T-cell (primary cell): ENCODE results near the gene TUBA3C. TPM values are rescaled to one million over a fixed set of nuclear protein-coding genes. Genes with fewer than 3 reads are reported as not detected.

Source experiments
- ATAC-seq, 4 experiments: fragments of 200-7000 bp in 3 of 4; fragments of 150-1000 bp in 1 of 4; cut with Tn5 transposase; replicated peaks in 1 of 4; 1 replicate in 3 of 4; 2 replicates in 1 of 4; pipeline ENCODE4 v1.10.0; 2021; ENCODE audit warnings: moderate library complexity in 3 of 4, mild to moderate bottlenecking in 2 of 4, moderate number of reproducible peaks in 1 of 4
- CTCF ChIA-PET, 2 donors: fragments of 300-600 bp; sonication (Branson Sonifier 250); formaldehyde crosslinking; loops; one replicate each; lab custom pipeline; 2022; ENCODE audit warnings: antibody characterized with exemption in 2 of 2; lab: Charles Lee
- POLR2A ChIA-PET, 2 donors: fragments of 300-600 bp; sonication (Branson Sonifier 250); formaldehyde crosslinking; loops; one replicate each; lab custom pipeline; 2022; ENCODE audit warnings: antibody characterized with exemption in 2 of 2; lab: Charles Lee
- DNase-seq, 35 experiments: peaks; one replicate each; pipeline versions ENCODE4 v3.0.0 to v3.0.0-alpha.2; 2013 to 2023
- H3K27ac ChIP-seq: one replicate; pipeline ENCODE4 v1.5.1; 2013; ENCODE audit warnings: low read length
- H3K27me3 ChIP-seq, 2 experiments: replicated peaks in 1 of 2; 1 replicate in 1 of 2; 2 replicates in 1 of 2; pipeline versions ENCODE4 v1.6.1 to v1.7.0; 2013; ENCODE audit warnings: low read length in 1 of 2, mixed read lengths in 1 of 2; ENCODE audit not compliant: control insufficient read depth in 2 of 2, insufficient read depth in 2 of 2; ENCODE audit errors: extremely low read depth in 1 of 2
- H3K36me3 ChIP-seq, 2 donors: 1 replicate in 1 of 2; 2 replicates in 1 of 2; pipeline versions ENCODE4 v1.6.1 to v1.7.0; 2013; ENCODE audit warnings: low read length in 1 of 2; ENCODE audit not compliant: control insufficient read depth in 2 of 2, insufficient read depth in 1 of 2; ENCODE audit errors: extremely low read depth in 1 of 2
- H3K4me1 ChIP-seq, 2 experiments: 1 replicate in 1 of 2; 2 replicates in 1 of 2; pipeline versions ENCODE4 v1.6.1 to v1.7.0; 2013; ENCODE audit warnings: low read length in 2 of 2, mixed read lengths in 1 of 2; ENCODE audit not compliant: insufficient read depth in 2 of 2, control insufficient read depth in 1 of 2; ENCODE audit errors: extremely low read depth in 1 of 2
- H3K4me3 ChIP-seq, 2 donors: 1 replicate in 1 of 2; 2 replicates in 1 of 2; pipeline versions ENCODE4 v1.5.1 to v1.7.0; 2013; ENCODE audit warnings: mild to moderate bottlenecking in 2 of 2, low read length in 1 of 2, moderate library complexity in 1 of 2; ENCODE audit not compliant: control insufficient read depth in 1 of 2; ENCODE audit errors: extremely low read depth in 1 of 2
- H3K9me3 ChIP-seq: 2 replicates; pipeline ENCODE4 v1.7.0; 2013
- H3K27ac Mint-ChIP-seq, 2 donors: one replicate each; pipeline ENCODE4 v1.8.0; 2020 to 2021; ENCODE audit warnings: mild to moderate bottlenecking in 2 of 2, mixed read lengths in 2 of 2
- H3K27me3 Mint-ChIP-seq, 2 donors: one replicate each; pipeline ENCODE4 v1.8.0; 2021 to 2022; ENCODE audit warnings: mixed read lengths in 2 of 2
- H3K36me3 Mint-ChIP-seq: one replicate; pipeline ENCODE4 v1.8.0; 2021; ENCODE audit warnings: mixed read lengths
- H3K4me1 Mint-ChIP-seq, 3 donors: one replicate each; pipeline ENCODE4 v1.8.0; 2020 to 2022; ENCODE audit warnings: mixed read lengths in 3 of 3, mild to moderate bottlenecking in 1 of 3
- H3K4me3 Mint-ChIP-seq, 3 donors: one replicate each; pipeline ENCODE4 v1.8.0; 2020 to 2022; ENCODE audit warnings: mild to moderate bottlenecking in 3 of 3, mixed read lengths in 3 of 3, moderate library complexity in 3 of 3
- H3K9me3 Mint-ChIP-seq, 3 donors: one replicate each; pipeline ENCODE4 v1.8.0; 2020 to 2022; ENCODE audit warnings: mixed read lengths in 3 of 3
- WGBS: methylation state at CpG from one replicate; pipeline ENCODE4 v1.1.5; 2013; ENCODE audit warnings: missing lambda C conversion rate; ENCODE audit not compliant: insufficient coverage; 5-methylcytosine and 5-hydroxymethylcytosine counted together
- total RNA-seq, 35 experiments: library from RNA in 6 of 35; stranded (reverse) in 6 of 35; fragments of 120-200 nt in 1 of 35; gene quantifications; one replicate each; pipeline versions ENCODE4 v1.2.1 to v1.2.4 and lab custom pipeline; 2013 to 2026

Gene TUBA3C
- total RNA-seq, 5 donors from 2014 or later (not counting 1 experiment from before 2014, with no cell fraction given), result not detected

GRCh38 chr13:19185086-19185864, 3.7 kb upstream of the TUBA3C start:
- Histone ChIP-seq H3K9me3 (no peaks in the 10 kb centered on the region), H3K27me3 (no peaks in the 10 kb centered on the region), H3K36me3 (no peaks in the 10 kb centered on the region), H3K4me3 (no peak overlapping the region), H3K4me1 (no peaks in the 10 kb centered on the region), H3K27ac (no peak overlapping the region)
- peaks cover 7 to 11% of the 10 kb centered on the region in 2 donors for H3K27me3 Mint-ChIP-seq
- DNase-seq (no peak), ATAC-seq (no peak)
- no peak overlapping the region for H3K4me3 Mint-ChIP-seq
- no peaks in the 10 kb centered on the region for H3K36me3 Mint-ChIP-seq
- H3K4me1 Mint-ChIP-seq, result no peaks in the 10 kb centered on the region
- H3K27ac Mint-ChIP-seq, result no peak overlapping the region
- no peaks in the 10 kb centered on the region for H3K9me3 Mint-ChIP-seq
- CTCF ChIA-PET, result no interaction called here
- POLR2A ChIA-PET, result no interaction called here
- 86% methylated on average over 6 of the region's 8 CpGs for WGBS

- H3K9me3 ChIP-seq, result no peaks in the 10 kb centered on the region
- ChIA-PET CTCF (no interaction called here), POLR2A (no interaction called here)
- H3K36me3 ChIP-seq, result no peaks in the 10 kb centered on the region
- no peaks in the 10 kb centered on the region for H3K9me3 Mint-ChIP-seq
- no peak overlapping the region for H3K27ac Mint-ChIP-seq
- H3K4me1 ChIP-seq, result no peaks in the 10 kb centered on the region
- no peak overlapping the region for H3K4me3 Mint-ChIP-seq
- H3K36me3 Mint-ChIP-seq, result no peaks in the 10 kb centered on the region
- no peak overlapping the region for H3K4me3 ChIP-seq
- no peaks in the 10 kb centered on the region for H3K27me3 ChIP-seq
- H3K27ac ChIP-seq, result no peak overlapping the region
- peaks cover 4 to 11% of the 10 kb centered on the region in 2 donors for H3K27me3 Mint-ChIP-seq
- no peaks in the 10 kb centered on the region for H3K4me1 Mint-ChIP-seq
- ATAC-seq, result no peak
- 100% methylated on average over 1 of the region's 5 CpGs for whole genome bisulfite sequencing
- no peak for DNase-seq
Measured at GRCh38 chr13:19184176-19184575, 2.6 kb upstream of the TUBA3C start.

GRCh38 chr13:19183676-19184075, 2.1 kb upstream of the TUBA3C start:
- no peak overlapping the region for H3K27ac Mint-ChIP-seq
- no CpG with 5 or more reads among the region's 3 CpGs for WGBS
- ChIA-PET CTCF (no interaction called here), POLR2A (no interaction called here)
- H3K9me3 Mint-ChIP-seq, result no peaks in the 10 kb centered on the region
- no peaks in the 10 kb centered on the region for H3K36me3 Mint-ChIP-seq
- no peaks in the 10 kb centered on the region for H3K4me1 Mint-ChIP-seq
- peaks cover 4 to 11% of the 10 kb centered on the region in 2 donors for H3K27me3 Mint-ChIP-seq
- Histone ChIP-seq H3K27ac (no peak overlapping the region), H3K9me3 (no peaks in the 10 kb centered on the region), H3K27me3 (no peaks in the 10 kb centered on the region), H3K4me3 (no peak overlapping the region), H3K4me1 (no peaks in the 10 kb centered on the region), H3K36me3 (no peaks in the 10 kb centered on the region)
- no peak overlapping the region for H3K4me3 Mint-ChIP-seq
- DNase-seq, result no peak
- ATAC-seq, result no peak

- H3K27ac Mint-ChIP-seq, result no peak overlapping the region
- H3K9me3 ChIP-seq, result no peaks in the 10 kb centered on the region
- no peaks in the 10 kb centered on the region for H3K36me3 ChIP-seq
- 93% methylated on average over 7 of the region's 16 CpGs for WGBS
- ChIA-PET POLR2A (no interaction called here), CTCF (no interaction called here)
- peaks cover 4 to 8% of the 10 kb centered on the region in 2 donors for H3K27me3 Mint-ChIP-seq
- no peaks in the 10 kb centered on the region for H3K27me3 ChIP-seq
- no peaks in the 10 kb centered on the region for H3K36me3 Mint-ChIP-seq
- no peak for DNase-seq
- ATAC-seq, result no peak
- no peak overlapping the region for H3K27ac ChIP-seq
- H3K4me1 ChIP-seq, result no peaks in the 10 kb centered on the region
- H3K9me3 Mint-ChIP-seq, result peaks cover 0 to 3% (median 2%) of the 10 kb centered on the region in 3 donors
- no peak overlapping the region for H3K4me3 Mint-ChIP-seq
- H3K4me1 Mint-ChIP-seq, result no peaks in the 10 kb centered on the region
- H3K4me3 ChIP-seq, result no peak overlapping the region
Measured at GRCh38 chr13:19182536-19182935, 912 bp upstream of the TUBA3C start.

- Histone ChIP-seq H3K27me3 (no peaks in the 10 kb centered on the region), H3K4me1 (no peaks in the 10 kb centered on the region), H3K9me3 (no peaks in the 10 kb centered on the region), H3K36me3 (no peaks in the 10 kb centered on the region), H3K27ac (no peak overlapping the region), H3K4me3 (no peak overlapping the region)
- peaks cover 0 to 3% (median 2%) of the 10 kb centered on the region in 3 donors for H3K9me3 Mint-ChIP-seq
- no peaks in the 10 kb centered on the region for H3K4me1 Mint-ChIP-seq
- no peak overlapping the region for H3K27ac Mint-ChIP-seq
- no peaks in the 10 kb centered on the region for H3K27me3 Mint-ChIP-seq
- POLR2A ChIA-PET, result no interaction called here
- CTCF ChIA-PET, result no interaction called here
- H3K36me3 Mint-ChIP-seq, result no peaks in the 10 kb centered on the region
- no peak overlapping the region for H3K4me3 Mint-ChIP-seq
- no peak for ATAC-seq
- DNase-seq, result no peak
- WGBS, result 92% methylated on average over 16 of the region's 24 CpGs
Measured at GRCh38 chr13:19181021-19181620, 503 bp downstream of the TUBA3C start.

- 81% methylated on average over 3 of the region's 7 CpGs for WGBS
- no peaks in the 10 kb centered on the region for H3K27me3 ChIP-seq
- POLR2A ChIA-PET, result no interaction called here
Measured at GRCh38 chr13:19179916-19180315, 1.7 kb downstream of the TUBA3C start.

More at GRCh38 chr13:19179916-19180315, 1.7 kb downstream of the TUBA3C start:
- no peaks in the 10 kb centered on the region for H3K4me1 Mint-ChIP-seq
- H3K27me3 Mint-ChIP-seq, result no peaks in the 10 kb centered on the region
- H3K27ac ChIP-seq, result no peak overlapping the region
- H3K36me3 ChIP-seq, result no peaks in the 10 kb centered on the region
- CTCF ChIA-PET, result no interaction called here
- peaks cover 0 to 3% (median 2%) of the 10 kb centered on the region in 3 donors for H3K9me3 Mint-ChIP-seq
- no peak overlapping the region for H3K27ac Mint-ChIP-seq
- ATAC-seq (no peak), DNase-seq (no peak)
- no peak overlapping the region for H3K4me3 Mint-ChIP-seq
- H3K9me3 ChIP-seq, result no peaks in the 10 kb centered on the region
- H3K4me1 ChIP-seq, result no peaks in the 10 kb centered on the region
- no peak overlapping the region for H3K4me3 ChIP-seq
- H3K36me3 Mint-ChIP-seq, result no peaks in the 10 kb centered on the region
